HepG2 (cell line): ENCODE data around the gene TPRX1. TPM values are rescaled to one million over a fixed set of nuclear protein-coding genes. Genes with fewer than 3 reads are reported as not detected.

Source experiments
- ATAD3A ChIP-seq: sonication (generic); formaldehyde crosslinking; IDR thresholded peaks from 2 replicates; pipeline ENCODE4 v1.4.0; 2020; ENCODE audit warnings: missing genetic modification reagents
- CC2D1A ChIP-seq: sonication (generic); formaldehyde crosslinking; IDR thresholded peaks from 2 replicates; pipeline ENCODE4 v1.8.1; 2023; ENCODE audit warnings: mild to moderate bottlenecking, missing genetic modification reagents
- FOSL1 ChIP-seq: sonication (generic); formaldehyde crosslinking; IDR thresholded peaks from 2 replicates; pipeline ENCODE4 v1.9.0; 2021; ENCODE audit warnings: missing genetic modification reagents, borderline replicate concordance
- MBNL3 ChIP-seq: fragments of 250-450 bp; sonication (Bioruptor Pico); conservative IDR thresholded peaks from 2 replicates; pipeline ENCODE4 v1.8.0; 2022; ENCODE audit warnings: mild to moderate bottlenecking, inconsistent platforms
- NKX3-1 ChIP-seq: sonication (generic); formaldehyde crosslinking; IDR thresholded peaks from 2 replicates; pipeline ENCODE4 v1.5.0; 2020; ENCODE audit warnings: missing genetic modification reagents
- PBX3 ChIP-seq: sonication (generic); formaldehyde crosslinking; IDR thresholded peaks from 2 replicates; pipeline ENCODE4 v1.8.1; 2023; ENCODE audit warnings: missing genetic modification reagents, inconsistent platforms, borderline replicate concordance
- PPARG ChIP-seq: conservative IDR thresholded peaks from 2 replicates; pipeline ENCODE4 v1.6.1; 2016; ENCODE audit warnings: missing biosample characterization, missing genetic modification reagents
- PRPF4 ChIP-seq: fragments of 200-400 bp; formaldehyde crosslinking; IDR thresholded peaks from 2 replicates; pipeline ENCODE4 v1.6.1; 2016; ENCODE audit warnings: low read length, low read depth; ENCODE audit not compliant: poor library complexity, severe bottlenecking
- RARA ChIP-seq: IDR thresholded peaks from 2 replicates; pipeline ENCODE4 v1.6.1; 2016; ENCODE audit warnings: missing genetic modification reagents, missing compliant biosample characterization
- RFX1 ChIP-seq: fragments of 450-650 bp; IDR thresholded peaks from 2 replicates; pipeline ENCODE4 v1.6.1; 2017
- SMARCE1 ChIP-seq: fragments of 450-650 bp; IDR thresholded peaks from 2 replicates; pipeline ENCODE4 v1.6.1; 2017; ENCODE audit warnings: borderline replicate concordance
- SSRP1 ChIP-seq: IDR thresholded peaks from 2 replicates; pipeline ENCODE4 v1.6.1; 2016; ENCODE audit warnings: control low read depth
- ZC3H13 ChIP-seq: sonication (generic); formaldehyde crosslinking; IDR thresholded peaks from 2 replicates; pipeline ENCODE4 v1.8.1; 2023; ENCODE audit warnings: mild to moderate bottlenecking, missing genetic modification reagents, moderate library complexity
- ZMYM4 ChIP-seq: sonication (generic); formaldehyde crosslinking; IDR thresholded peaks from 2 replicates; pipeline ENCODE4 v1.8.1; 2023; ENCODE audit warnings: mild to moderate bottlenecking, missing genetic modification reagents
- ZNF362 ChIP-seq: sonication (generic); formaldehyde crosslinking; IDR thresholded peaks from 2 replicates; pipeline ENCODE4 v1.4.0; 2020; ENCODE audit warnings: missing genetic modification reagents, mild to moderate bottlenecking, borderline replicate concordance
- ZNF646 ChIP-seq: sonication (generic); formaldehyde crosslinking; IDR thresholded peaks from 2 replicates; pipeline ENCODE4 v1.9.0; 2021; ENCODE audit warnings: mild to moderate bottlenecking, missing genetic modification reagents
- ZNF770 ChIP-seq: sonication (generic); formaldehyde crosslinking; IDR thresholded peaks from 2 replicates; pipeline ENCODE4 v1.5.0; 2020; ENCODE audit warnings: mild to moderate bottlenecking, missing genetic modification reagents
- ZNF850 ChIP-seq: sonication (generic); formaldehyde crosslinking; conservative IDR thresholded peaks from 2 replicates; pipeline ENCODE4 v1.9.0; 2021; ENCODE audit warnings: mild to moderate bottlenecking, missing genetic modification reagents
- polyA plus RNA-seq, 8 experiments: library from polyadenylated mRNA; depleted of rRNA in 3 of 8; stranded (reverse) in 7 of 8; unstranded in 1 of 8; fragments of >200 nt; fragmentation: Illumina TruSeq in 4 of 8; extraction: Trizol in 4 of 8; gene quantifications; 2 replicates each; pipeline versions ENCODE4 v1.2.1 to v1.2.3, GENCODE V29; 2011 to 2016; ENCODE audit warnings: low read depth in 4 of 8, missing spikeins in 1 of 8, mixed read lengths in 1 of 8; ENCODE audit not compliant: insufficient read depth in 1 of 8
- total RNA-seq, 5 experiments: library from RNA; depleted of rRNA; stranded (reverse); fragments of >200 nt; fragmentation: Illumina TruSeq; extraction: Trizol; gene quantifications; 2 replicates each; pipeline ENCODE4 v1.2.3, GENCODE V29; 2016; ENCODE audit warnings: low read depth in 1 of 5

TPRX1 gene
- total and polyA plus RNA-seq, 2 of the 13 experiments (the other 11 are each of a cell fraction or from before 2014, with no cell fraction given), result not detected

- no peak for TF ChIP-seq ZNF646
- no peak for TF ChIP-seq ZNF850
- TF ChIP-seq ZMYM4 (CRISPR knock-in tag), result 0 out of 2 replicates have a peak, but pooled peaks have one; percentile 19
- TF ChIP-seq RFX1, result no peak
- TF ChIP-seq RARA, result no peak
- TF ChIP-seq ZNF362 (CRISPR knock-in tag), result no peak; the same call in 1 of the 2 replicates
- TF ChIP-seq NKX3-1, result peak; percentile 75; the same call in 1 of the 2 replicates
- peak; percentile 37; the same call in 1 of the 2 replicates for TF ChIP-seq PBX3 (CRISPR knock-in tag)
- no peak for TF ChIP-seq ATAD3A (CRISPR knock-in tag)
- TF ChIP-seq SSRP1 (CRISPR knock-in tag), result no peak
- peak; percentile 57 for TF ChIP-seq ZNF770 (CRISPR knock-in tag)
- no peak for TF ChIP-seq CC2D1A (CRISPR knock-in tag)
- TF ChIP-seq PPARG (CRISPR knock-in tag), result no peak
- TF ChIP-seq FOSL1 (CRISPR knock-in tag), result no peak
- TF ChIP-seq SMARCE1, result no peak
- peak; percentile 50; the same call in 1 of the 2 replicates for TF ChIP-seq ZC3H13 (CRISPR knock-in tag)
- TF ChIP-seq PRPF4, result no peak
- TF ChIP-seq MBNL3 (CRISPR knock-in tag), result no peak
These were observed 26.1 kb downstream of the TPRX1 start, which contains the start of gene SELENOW (continued) for GRCh38 chr19:47778049-47778953.
